ENCODE measurements around the gene GRAMD1A. TPM values are rescaled to one million over a fixed set of nuclear protein-coding genes. Genes with fewer than 3 reads are reported as not detected.
"Not testable (repeated sequence)": the region's sequence is repeated elsewhere in the genome, so short reads cannot be mapped to it uniquely, and the experiment has no call there.

GRAMD1A gene
- total RNA-seq, 1 experiment from 2014 or later, result 14.1 TPM

GRCh38 chr19:34976611-34977010 lies 23.5 kb upstream of the GRAMD1A start:
- no peak for DNase-seq (ENCODE audit: low read depth)

- DNase-seq (ENCODE audit: low read depth), result no peak
Observed at GRCh38 chr19:34979819-34980640, 20.1 kb upstream of the GRAMD1A start.

GRCh38 chr19:34982275-34982674 lies 17.8 kb upstream of the GRAMD1A start:
- no peak for DNase-seq (ENCODE audit: low read depth)

- DNase-seq (ENCODE audit: low read depth), result no peak
Observed at GRCh38 chr19:34983786-34984185, 16.3 kb upstream of the GRAMD1A start.

GRCh38 chr19:34984287-34984686 lies 15.8 kb upstream of the GRAMD1A start:
- no peak for DNase-seq (ENCODE audit: low read depth)

- no peak for DNase-seq (ENCODE audit: low read depth)
Observed at GRCh38 chr19:34985249-34986022, 14.7 kb upstream of the GRAMD1A start.

GRCh38 chr19:34988119-34988518 lies 12.0 kb upstream of the GRAMD1A start:
- DNase-seq (ENCODE audit: low read depth), result no peak

- no peak for DNase-seq (ENCODE audit: low read depth)
Observed at GRCh38 chr19:34989298-34989697, 10.8 kb upstream of the GRAMD1A start.

- no peak for DNase-seq (ENCODE audit: low read depth)
Observed at GRCh38 chr19:34990578-34991192, 9.4 kb upstream of the GRAMD1A start.

GRCh38 chr19:34991542-34992333 lies 8.4 kb upstream of the GRAMD1A start:
- no peak for DNase-seq (ENCODE audit: low read depth)

GRCh38 chr19:34992582-34992981 lies 7.5 kb upstream of the GRAMD1A start:
- DNase-seq (ENCODE audit: low read depth), result not testable (repeated sequence)

GRCh38 chr19:34994286-34994642 lies 5.9 kb upstream of the GRAMD1A start:
- no peak for DNase-seq (ENCODE audit: low read depth)

- peak; percentile 43 for DNase-seq (ENCODE audit: low read depth)
Observed at GRCh38 chr19:34994643-34995541, 5.2 kb upstream of the GRAMD1A start.

GRCh38 chr19:34995551-34995950 lies 4.6 kb upstream of the GRAMD1A start:
- no peak for DNase-seq (ENCODE audit: low read depth)

- no peak for DNase-seq (ENCODE audit: low read depth)
Observed at GRCh38 chr19:34997071-34997617, 3.0 kb upstream of the GRAMD1A start.

- not testable (repeated sequence) for DNase-seq (ENCODE audit: low read depth)
Observed at GRCh38 chr19:34998224-34998623, 1.9 kb upstream of the GRAMD1A start.

GRCh38 chr19:34998777-34999497 lies 1.2 kb upstream of the GRAMD1A start:
- DNase-seq (ENCODE audit: low read depth), result no peak

GRCh38 chr19:35000338-35000646 lies 169 bp downstream of the GRAMD1A start:
- no peak for DNase-seq (ENCODE audit: low read depth)

- peak; percentile 55 for DNase-seq (ENCODE audit: low read depth)
Observed at GRCh38 chr19:35000647-35001501, 751 bp downstream of the GRAMD1A start.

Measured in Daoy (cell line).